Endothelial cell of umbilical vein (primary cell): Measurements from ENCODE around the gene MCRIP1.

Experiments
- CTCF ChIP-seq, 2 donors: IDR thresholded peaks; 1 replicate in 1 of 2; 2 replicates in 1 of 2; pipeline ENCODE4 v1.5.1; 2011; ENCODE audit warnings: low read length in 2 of 2, mild to moderate bottlenecking in 2 of 2, moderate library complexity in 2 of 2, control low read depth in 1 of 2, inconsistent platforms in 1 of 2, low read depth in 1 of 2; ENCODE audit not compliant: insufficient read depth in 1 of 2; ENCODE audit errors: extremely low read depth in 1 of 2
- EZH2 ChIP-seq: IDR thresholded peaks from 2 replicates; pipeline ENCODE4 v1.6.1; 2012; ENCODE audit warnings: borderline replicate concordance, low read depth, mild to moderate bottlenecking, moderate library complexity, low read length, inconsistent platforms; ENCODE audit not compliant: severe bottlenecking

GRCh38 chr17:81868674-81869220 is 35.7 kb upstream of the MCRIP1 start:
- TF ChIP-seq EZH2 (no peak), CTCF (IDR thresholded peaks at IDR 0.05; ENCODE audit: extremely low read depth in 1 of 2, insufficient read depth in 1 of 2, low read depth in 1 of 2, low read length in 2 of 2) (no peak)
